ENCODE results near the gene UBE3C.

- TF ChIP-seq GATA2 (IDR thresholded peaks at IDR 0.05; ENCODE audit: low read depth, low read length) (no peak), GATA3 (IDR thresholded peaks at IDR 0.05; ENCODE audit: low read depth, low read length) (no peak)
These were observed 65.4 kb downstream of the UBE3C start for GRCh38 chr7:157204134-157204533.
